ENCODE data around the gene EEPD1.
"Not testable (repeated sequence)": the region's sequence is repeated elsewhere in the genome, so short reads cannot be mapped to it uniquely, and the experiment has no call there.

Gene EEPD1

DNA sequence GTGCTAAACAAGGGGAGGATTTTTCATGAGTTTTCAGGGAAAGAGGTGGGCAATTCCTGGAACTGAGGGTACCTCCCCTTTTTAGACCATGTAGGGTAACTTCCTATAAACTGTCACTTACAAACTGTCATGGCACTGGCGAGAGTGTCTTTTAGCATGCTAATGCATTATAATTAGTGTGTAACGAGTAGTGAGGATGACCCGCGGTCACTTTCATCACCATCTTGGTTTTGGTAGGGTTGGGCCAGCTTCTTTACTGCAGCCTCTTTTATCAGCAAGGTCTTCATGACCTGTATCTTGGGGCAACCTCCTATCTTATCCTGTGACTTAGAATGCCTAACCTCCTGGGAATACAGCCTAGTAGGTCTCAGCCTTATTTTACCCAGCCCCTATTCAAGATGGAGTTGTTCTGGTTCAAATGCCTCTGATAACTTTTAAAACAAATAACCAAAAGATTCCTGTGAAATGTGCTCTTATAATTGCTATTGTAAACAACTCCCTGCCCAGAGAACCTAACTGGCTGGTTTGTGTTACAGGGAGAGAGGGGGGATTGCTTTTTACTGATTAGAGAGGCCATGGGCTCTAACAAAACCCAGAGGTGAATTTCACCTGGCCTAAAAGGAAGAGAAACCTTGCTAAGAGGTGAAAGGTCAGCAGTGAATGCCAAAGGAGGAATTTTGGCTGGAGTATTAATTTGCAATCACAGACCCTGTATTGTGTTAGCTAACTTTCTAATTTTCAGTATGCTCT is 64.3 kb downstream of the EEPD1 start:
- no peak for DNase-seq

- no peak for DNase-seq
These were observed 64.9 kb downstream of the EEPD1 start for GRCh38 chr7:36217961-36218284.

GRCh38 chr7:36219429-36219828 is 66.4 kb downstream of the EEPD1 start:
- no peak for DNase-seq

DNA sequence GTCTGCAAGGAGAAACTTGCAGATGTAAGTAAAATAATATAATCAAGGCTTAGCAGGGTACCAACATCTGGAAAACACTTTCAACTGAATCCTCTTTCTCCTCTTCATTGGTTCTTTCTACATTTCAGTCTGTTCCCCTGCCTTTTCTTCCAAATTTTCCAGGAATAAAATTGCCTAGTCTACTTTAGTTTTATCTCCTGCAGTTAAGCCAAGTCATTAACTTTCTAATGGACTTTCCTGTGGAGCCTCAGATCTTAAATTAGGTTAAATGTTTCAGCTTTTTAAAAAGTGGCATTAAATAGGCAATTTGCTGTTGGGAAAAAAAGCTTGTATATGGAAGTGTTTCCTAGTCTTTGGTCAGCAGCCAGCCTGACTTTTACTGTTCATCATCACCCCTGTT is 70.8 kb downstream of the EEPD1 start:
- DNase-seq = no peak

GRCh38 chr7:36224934-36225858 is 72.1 kb downstream of the EEPD1 start:
- DNase-seq = no peak

- no peak for DNase-seq
These were observed 73.1 kb downstream of the EEPD1 start for GRCh38 chr7:36226151-36226550.

GRCh38 chr7:36227223-36227622 is 74.2 kb downstream of the EEPD1 start:
- no peak for DNase-seq

GRCh38 chr7:36228039-36228438 is 75.0 kb downstream of the EEPD1 start:
- DNase-seq = no peak

- DNase-seq = no peak
These were observed 78.4 kb downstream of the EEPD1 start for GRCh38 chr7:36231406-36231805.

DNA sequence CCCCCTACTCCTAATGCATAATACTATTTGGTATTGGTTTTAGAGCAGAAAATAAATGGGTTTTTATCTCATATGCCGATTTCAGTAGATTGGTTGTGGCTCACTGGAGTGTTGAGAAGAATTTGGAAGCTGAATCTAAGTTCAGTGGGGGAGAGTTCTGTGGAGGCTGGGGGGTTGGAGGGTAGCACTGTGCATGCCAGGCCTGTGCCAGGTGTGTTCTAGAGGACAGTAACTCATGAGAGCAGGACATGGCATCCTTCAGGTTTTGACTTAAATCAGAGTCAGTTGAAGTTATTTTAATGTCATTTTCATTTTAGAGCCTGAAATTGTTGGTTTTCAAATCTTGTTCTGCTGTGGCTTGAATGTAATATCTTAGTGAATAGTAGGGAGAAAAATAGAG is 79.5 kb downstream of the EEPD1 start:
- no peak for DNase-seq

- DNase-seq = peak; percentile 46
These were observed 80.0 kb downstream of the EEPD1 start for GRCh38 chr7:36232971-36233550.

- no peak for DNase-seq
These were observed 83.0 kb downstream of the EEPD1 start for GRCh38 chr7:36236073-36236472.

DNA sequence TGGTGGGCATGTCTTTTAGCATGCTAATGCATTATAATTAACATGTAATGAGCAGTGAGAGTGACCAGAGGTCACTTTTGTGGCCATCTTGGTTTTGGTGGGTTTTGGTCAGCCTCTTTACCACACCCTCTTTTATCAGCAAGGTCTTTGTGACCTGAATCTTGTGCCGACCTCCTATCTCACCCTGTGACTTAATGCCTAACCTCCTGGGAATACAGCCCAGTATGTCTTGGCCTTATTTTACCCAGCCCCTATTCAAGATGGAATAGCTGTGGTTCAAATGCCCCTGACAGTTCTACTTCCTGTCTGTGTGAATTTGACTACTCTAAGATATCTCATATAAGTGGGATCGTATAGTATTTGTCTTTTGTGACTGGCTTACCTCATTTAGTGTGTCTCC is 85.1 kb downstream of the EEPD1 start:
- DNase-seq = no peak

DNA sequence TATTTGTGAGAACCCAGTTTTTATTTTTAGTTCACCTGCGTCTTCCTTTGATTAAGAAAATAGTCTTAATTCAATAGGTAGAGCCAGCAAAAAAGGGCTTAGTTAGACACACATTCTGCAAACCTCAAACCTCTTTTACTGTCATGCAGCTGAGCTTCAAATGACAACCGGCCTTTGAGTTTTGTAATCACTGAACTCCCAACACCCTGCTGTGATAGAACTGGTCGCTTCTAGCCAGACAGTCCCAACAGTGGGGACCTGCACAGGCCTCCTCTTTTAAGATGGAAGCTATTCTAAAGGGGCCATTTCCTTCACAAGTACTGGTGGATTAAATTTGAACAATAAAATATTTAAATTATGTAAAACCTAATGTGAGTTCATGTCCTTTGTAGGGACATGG is 90.3 kb downstream of the EEPD1 start:
- not testable (repeated sequence) for DNase-seq

DNA sequence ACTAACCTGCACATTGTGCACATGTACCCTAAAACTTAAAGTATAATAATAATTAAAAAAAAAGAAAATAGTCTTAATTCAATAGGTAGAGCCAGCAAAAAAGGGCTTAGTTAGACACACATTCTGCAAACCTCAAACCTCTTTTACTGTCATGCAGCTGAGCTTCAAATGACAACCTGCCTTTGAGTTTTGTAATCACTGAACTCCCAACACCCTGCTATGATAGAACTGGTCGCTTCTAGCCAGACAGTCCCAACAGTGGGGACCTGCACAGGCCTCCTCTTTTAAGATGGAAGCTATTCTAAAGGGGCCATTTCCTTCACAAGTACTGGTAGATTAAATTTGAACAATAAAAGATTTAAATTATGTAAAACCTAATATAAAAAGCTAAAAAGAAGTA is 90.9 kb downstream of the EEPD1 start:
- DNase-seq = not testable (repeated sequence)

DNA sequence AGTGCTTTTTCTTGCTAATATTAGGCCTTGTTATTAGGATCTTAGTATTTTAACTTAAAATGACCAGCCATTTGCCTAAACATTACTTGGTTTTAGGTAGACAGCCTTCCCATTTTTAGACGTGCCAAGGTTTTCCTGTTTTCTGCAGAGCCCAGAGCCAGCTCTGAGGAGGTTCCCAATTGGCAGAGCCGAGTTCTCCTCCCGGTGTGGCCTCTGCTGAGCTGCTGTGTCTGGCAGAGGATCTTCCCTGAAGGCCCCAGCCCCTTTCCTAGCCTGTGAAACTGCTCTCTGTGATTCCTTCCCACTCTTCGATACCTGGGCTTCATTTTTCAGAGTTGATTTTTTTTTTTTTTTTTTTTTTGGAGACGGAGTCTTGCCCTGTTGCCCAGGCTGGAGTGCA is 91.4 kb downstream of the EEPD1 start:
- DNase-seq = no peak

GRCh38 chr7:36245684-36246299 is 92.7 kb downstream of the EEPD1 start:
- no peak for DNase-seq

GRCh38 chr7:36249091-36249490 is 96.0 kb downstream of the EEPD1 start:
- DNase-seq = no peak

GRCh38 chr7:36253699-36254098 is 100.6 kb downstream of the EEPD1 start:
- no peak for DNase-seq

- DNase-seq = peak; percentile 87
These were observed 105.6 kb downstream of the EEPD1 start for GRCh38 chr7:36258510-36259259.

DNA sequence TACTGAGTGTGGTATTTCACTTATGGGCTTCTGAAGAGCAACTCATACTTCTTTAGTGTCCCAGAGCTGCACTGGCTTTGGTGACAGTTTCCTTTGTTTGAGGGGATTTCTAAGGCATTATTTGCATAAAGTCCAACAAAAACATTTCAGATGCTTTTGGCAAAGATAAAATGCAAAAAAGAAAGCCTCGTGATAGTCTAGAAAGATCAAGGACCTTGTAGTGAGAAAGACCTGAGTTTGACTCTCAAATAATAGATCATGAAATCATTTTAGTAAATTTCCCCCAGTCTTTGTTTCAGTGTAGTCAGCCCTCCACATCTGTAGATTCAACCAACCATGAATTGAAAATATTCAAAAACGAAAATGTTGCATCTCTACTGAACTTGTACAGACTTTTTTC is 107.4 kb downstream of the EEPD1 start:
- no peak for DNase-seq

DNA sequence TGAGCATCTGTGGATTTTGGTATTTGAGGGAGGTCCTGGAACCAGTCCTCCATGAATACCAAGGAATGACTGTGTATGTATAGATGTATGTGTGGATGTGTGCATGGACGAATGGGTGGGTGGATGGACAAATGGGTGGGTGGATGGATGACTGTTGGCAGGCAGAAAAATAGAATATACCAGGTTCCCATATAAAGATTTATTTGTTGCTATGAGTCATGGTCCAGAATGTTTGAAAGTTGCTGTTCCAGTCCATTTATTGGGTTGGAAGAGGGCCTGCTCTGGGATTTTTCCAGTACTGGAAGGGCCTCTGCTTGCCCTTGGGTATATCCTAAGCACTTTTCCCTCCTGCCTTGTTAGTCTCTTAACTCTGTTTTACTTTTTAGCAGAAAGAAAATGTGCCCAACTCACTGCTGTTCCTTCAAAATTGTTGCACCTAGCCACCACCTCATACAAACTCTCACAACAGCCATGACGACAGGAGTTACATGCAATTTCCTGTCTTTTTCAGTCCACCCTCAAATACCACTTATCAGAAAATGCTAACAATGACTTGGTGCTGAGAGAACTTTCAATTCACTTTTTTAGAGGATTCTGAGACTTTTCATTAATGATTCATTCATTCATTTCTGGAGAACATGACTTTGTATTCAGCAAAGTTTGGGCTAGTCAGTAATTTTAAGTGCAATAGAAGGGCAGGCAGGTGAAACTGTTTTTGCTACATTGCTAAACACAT is 108.1 kb downstream of the EEPD1 start:
- DNase-seq = no peak

Measured in NCI-H1092 treated with DMSO at 0.1 percent for 48 hours (cell line).